Suppressor macrophage treated with lipopolysaccharide for 4 hours (primary cell): ENCODE measurements around the gene GPR132.
A peak's percentile ranks its signal among the peaks of the same experiment; 100 is the strongest.
"Not testable (repeated sequence)": the region's sequence is repeated elsewhere in the genome, so short reads cannot be mapped to it uniquely, and the experiment has no call there.

ENCODE experiments used
- DNase-seq: peaks from one replicate; pipeline ENCODE4 v3.0.0-alpha.2; 2020

Gene GPR132

GRCh38 chr14:105065280-105066228, at the start of gene GPR132:
GPR132 (minus strand) TSS chr14:105065430; CDS start chr14:105055420, 10,010 bp downstream.
- peak; percentile 97 for DNase-seq

GRCh38 chr14:105109243-105109642, 44.0 kb upstream of the GPR132 start:
- not testable (repeated sequence) for DNase-seq

GRCh38 chr14:105108516-105108864, 43.3 kb upstream of the GPR132 start:
- DNase-seq: no peak

GRCh38 chr14:105107781-105108515, 42.7 kb upstream of the GPR132 start:
- DNase-seq: no peak

- DNase-seq: no peak
Measured at GRCh38 chr14:105107351-105107750, 42.1 kb upstream of the GPR132 start.

GRCh38 chr14:105105158-105105557, 39.9 kb upstream of the GPR132 start:
- no peak for DNase-seq

- DNase-seq: no peak
Measured at GRCh38 chr14:105102893-105103292, 37.7 kb upstream of the GPR132 start.

GRCh38 chr14:105102361-105102870, 37.2 kb upstream of the GPR132 start:
- DNase-seq: no peak

- DNase-seq: no peak
Measured at GRCh38 chr14:105100910-105101309, 35.7 kb upstream of the GPR132 start.

- DNase-seq: peak; percentile 42
Measured at GRCh38 chr14:105099778-105100177, 34.5 kb upstream of the GPR132 start.

- DNase-seq: no peak
Measured at GRCh38 chr14:105098316-105098715, 33.1 kb upstream of the GPR132 start.

- no peak for DNase-seq
Measured at GRCh38 chr14:105097794-105098127, 32.5 kb upstream of the GPR132 start.

- DNase-seq: no peak
Measured at GRCh38 chr14:105096206-105096875, 31.1 kb upstream of the GPR132 start.

- no peak for DNase-seq
Measured at GRCh38 chr14:105095236-105095805, 30.1 kb upstream of the GPR132 start.

GRCh38 chr14:105094193-105094907, 29.1 kb upstream of the GPR132 start:
- no peak for DNase-seq

GRCh38 chr14:105093431-105094192, 28.4 kb upstream of the GPR132 start:
- DNase-seq: peak; percentile 28

- DNase-seq: peak; percentile 26
Measured at GRCh38 chr14:105093038-105093430, 27.8 kb upstream of the GPR132 start.

- no peak for DNase-seq
Measured at GRCh38 chr14:105092171-105093037, 27.2 kb upstream of the GPR132 start.

GRCh38 chr14:105091517-105092170, 26.4 kb upstream of the GPR132 start:
- no peak for DNase-seq

GRCh38 chr14:105091054-105091516, 25.9 kb upstream of the GPR132 start:
- DNase-seq: no peak
